GM19395 (cell line): Measurements from ENCODE around the gene RAB31.

ENCODE experiments used
- ATAC-seq: cut with Tn5 transposase; IDR thresholded peaks from one replicate; pipeline ENCODE4 v1.9.1; 2021; ENCODE audit warnings: mild to moderate bottlenecking, moderate library complexity; ENCODE audit not compliant: unreplicated experiment

The RAB31 gene

DNA sequence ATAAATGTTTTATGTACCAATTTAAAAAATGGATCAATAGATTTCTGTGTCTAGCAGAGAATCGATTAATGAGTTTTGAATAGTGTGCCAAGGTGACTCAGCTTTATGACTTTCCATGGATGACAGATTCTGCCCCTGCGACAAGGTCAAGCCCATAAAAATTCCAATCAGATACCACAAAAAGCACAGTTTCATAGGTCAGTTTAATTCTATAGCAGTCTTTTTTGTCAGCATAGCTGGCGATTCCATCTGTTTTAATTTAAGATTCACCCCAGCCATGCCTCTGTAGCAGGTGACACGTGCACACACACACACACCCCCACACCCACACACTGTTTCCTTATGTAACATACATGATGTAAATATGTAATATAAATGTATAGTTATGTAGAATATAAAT, 28.9 kb downstream of the RAB31 start:
- ATAC-seq = no peak

DNA sequence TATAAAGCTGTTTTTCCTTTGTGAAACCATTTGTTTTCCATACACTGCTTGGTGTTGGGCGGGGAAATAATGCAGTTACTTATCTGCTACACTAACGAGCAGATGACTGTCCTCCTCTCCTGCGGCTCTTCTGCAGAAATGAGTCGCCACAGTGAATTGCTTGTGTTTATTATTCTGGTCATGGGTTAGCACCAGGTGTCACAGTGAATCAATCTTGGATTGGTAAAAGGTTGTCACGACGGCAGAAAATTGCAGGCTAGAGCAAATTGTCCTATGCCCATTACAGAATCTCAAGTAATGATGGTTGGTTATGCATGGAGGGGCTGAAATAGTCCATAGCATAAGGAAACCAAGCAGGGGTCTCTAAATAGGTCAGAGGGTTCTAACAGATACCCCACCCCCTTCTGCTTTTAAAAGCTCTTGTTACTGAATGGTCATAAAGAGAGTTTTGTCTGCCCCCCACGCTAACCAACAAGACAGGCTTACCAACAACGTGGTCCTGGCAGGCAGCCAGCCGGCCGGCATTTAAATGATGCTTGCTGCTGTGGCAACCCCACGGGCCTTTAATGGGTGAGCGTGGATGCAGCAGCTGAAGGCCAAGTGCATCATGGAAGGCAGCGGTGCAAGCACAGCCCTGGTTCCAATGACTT, 29.5 kb downstream of the RAB31 start:
- no peak for ATAC-seq

DNA sequence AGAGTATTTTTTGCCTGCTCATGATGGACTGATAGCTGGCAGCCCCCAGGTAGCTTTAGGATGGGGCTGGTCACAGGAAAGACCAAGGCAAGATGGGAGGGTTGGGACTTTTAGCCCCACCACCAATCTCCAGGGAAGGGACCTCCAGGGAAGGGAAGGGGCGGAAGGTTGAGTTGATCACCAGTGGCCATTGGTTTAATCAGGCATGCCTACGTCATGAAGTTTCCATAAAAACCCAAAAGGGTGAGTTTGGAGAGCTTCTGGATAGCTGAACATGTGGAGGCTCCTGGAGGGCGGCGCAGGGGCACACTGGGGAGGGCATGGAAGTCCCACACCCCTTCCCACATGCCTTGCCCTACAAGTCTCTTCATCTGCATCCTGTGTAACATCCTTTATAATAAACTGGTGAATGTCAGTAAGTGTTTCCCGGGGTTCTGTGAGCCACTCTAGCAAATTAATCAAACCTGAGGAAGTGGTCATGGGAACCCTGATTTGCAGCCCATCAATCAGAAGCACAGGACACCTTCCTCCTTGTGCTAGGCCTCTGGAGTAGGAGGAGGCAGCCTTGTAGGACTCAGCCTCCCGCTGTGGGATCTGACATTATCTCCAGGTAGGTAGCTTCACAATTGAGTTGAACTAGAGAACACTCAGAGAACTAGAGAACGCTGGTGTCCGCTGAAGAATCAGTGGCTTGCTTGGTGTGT, 30.3 kb downstream of the RAB31 start:
- no peak for ATAC-seq

DNA sequence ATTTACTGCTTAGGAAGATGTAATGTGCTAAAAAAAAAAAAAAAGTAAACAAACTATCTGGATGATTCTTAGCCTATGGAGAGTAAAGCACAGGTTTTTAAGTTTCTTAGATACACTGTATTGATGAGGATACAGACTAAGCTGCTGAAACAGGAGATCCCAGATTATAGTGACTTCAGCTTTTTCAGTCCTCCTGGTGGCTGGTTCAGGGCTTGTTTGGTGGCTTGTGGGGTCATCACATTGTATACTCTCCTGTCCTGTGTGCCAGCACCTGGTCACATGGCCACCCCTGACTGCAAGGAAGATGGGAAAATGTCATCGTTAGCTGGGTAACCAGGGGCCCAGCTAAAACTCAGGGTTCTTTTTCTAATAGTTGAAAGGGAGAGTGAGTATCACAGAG, 31.4 kb downstream of the RAB31 start:
- ATAC-seq = no peak

DNA sequence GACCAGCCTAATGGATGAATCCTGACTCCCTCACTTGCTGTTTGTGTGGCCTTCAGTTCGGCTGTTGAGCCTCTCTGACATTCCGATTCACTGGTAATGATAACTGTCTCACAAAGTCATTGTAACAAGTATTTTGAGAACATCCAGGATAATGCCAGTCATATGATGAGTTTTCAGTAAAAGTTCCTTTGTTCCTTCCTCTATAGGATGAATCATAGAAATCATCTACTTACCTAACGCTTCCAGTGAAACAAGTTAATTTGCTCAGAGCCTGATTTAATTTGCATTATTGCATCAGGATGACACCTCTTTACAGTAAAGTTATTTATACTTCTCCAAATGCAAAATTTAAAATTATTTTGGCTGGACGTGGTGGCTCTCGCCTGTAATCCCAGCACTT, 32.0 kb downstream of the RAB31 start:
- no peak for ATAC-seq

DNA sequence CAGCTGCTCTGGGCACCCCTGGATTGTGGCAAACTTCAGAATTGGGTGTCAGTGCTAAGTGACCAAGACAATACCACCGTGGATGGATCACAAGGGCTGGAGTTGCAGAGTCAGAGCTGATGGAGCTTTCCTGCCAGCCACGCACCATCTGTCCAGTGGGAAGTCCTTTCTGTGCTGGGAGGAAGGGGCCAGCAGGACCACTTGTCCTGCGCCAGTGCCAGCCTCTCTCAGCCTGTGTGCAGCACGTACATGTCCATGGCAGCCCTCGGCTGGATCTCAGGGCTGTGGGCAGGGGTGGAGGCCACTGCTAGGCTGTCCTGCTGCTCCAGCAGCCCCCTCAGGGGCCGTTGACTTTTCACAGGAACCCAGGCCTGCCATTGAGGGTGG, 33.3 kb downstream of the RAB31 start:
- ATAC-seq = no peak

DNA sequence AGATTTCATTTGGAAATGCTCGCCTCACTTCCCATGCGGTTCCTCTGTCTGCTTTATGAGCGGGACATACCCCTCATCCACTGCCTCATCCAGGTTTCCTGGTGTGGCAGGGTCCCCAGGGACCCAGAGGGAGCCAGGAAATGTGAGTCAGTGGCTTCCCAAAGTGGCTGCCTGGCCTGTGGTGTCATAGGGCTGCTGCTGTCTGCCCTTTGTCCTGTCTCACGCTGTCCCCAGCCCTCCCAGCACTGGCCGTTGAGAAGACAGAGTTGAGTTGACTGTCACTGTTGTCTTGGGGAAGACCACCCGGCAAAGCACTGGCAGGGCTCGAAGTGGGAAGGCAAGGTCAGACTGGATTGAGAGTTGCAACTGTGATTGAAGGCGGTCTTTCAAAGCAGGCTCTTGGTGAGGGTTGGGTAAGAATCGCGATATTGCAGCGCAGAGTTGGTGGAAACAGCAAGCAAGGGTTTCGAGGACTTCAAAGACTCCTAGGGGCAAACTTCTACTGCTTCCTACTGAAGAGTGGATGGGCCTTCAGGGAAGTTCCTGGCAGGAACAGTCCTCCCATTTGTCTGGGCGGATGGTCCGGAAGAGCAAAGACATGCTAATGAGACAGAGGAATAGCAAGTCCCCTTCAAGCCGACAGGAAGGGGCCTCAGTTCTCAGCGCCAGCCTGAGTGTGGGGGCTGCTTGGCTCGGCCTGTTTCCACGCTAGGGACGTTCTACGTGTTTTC, 33.9 kb downstream of the RAB31 start:
- ATAC-seq = no peak

DNA sequence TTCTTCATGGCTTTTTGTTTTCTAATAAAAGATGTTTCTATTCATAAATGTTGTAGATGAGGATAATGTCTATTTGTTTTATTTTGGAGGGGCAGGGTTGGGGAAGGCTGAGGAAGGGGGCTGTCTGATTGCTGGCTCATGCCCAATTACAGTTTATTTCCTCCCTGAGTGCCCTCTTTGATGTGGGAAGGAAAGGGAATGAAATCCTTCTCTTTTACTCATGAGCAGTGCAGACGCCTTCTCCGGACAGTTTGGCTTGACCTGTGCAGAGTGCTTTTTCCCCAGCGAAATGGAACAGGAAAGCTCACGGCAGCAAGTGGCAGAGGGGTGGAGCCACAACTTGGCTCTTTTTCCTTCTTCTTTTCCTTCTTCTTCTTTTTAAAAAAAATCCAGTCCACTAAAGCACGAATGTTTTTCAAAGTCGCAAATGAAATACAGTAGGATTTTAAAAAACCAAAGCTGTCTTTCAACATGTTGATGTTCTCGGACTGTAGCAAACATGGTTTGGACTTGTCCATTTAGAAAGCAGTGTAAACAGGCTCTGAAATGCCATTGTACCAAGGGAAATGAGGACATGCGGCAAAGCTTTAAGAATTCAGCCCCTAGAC, 34.5 kb downstream of the RAB31 start:
- no peak for ATAC-seq

DNA sequence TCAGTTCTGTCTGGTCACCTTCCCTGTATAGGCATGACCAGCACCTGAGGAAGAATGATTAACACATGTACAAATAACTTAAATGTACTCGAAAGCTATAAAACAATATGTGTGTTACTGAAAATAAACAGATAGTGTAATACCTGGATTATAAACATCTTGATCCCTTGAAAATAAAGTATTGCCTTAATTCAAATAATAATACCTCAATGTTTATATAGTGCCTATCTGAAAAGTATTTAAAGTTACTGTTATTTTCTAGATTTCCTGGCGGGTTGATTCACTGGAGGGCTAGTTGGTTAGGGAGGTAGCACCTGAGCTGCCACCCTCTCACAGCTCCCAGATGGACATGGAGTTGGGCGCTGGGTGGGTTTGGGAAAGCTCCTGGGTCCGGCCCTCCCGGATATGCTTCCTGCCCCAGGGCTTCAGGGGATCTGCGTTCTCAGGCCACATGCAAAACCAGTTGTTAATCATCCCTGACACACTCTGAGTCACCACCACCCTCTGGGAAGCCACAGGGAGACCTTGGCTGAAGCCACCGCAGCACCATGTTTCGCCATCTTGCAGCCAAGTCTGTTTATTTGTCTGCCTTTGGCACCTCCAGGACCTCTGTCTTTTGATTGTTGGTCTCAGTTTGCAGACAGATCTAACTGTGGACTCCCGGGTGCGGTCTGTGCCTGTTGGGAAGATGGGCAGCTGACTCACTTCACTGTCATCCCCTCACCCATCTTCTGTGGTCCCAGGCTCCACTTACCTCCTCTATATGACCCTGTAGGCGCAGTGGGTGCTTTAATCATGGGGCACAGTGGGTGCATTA, 35.3 kb downstream of the RAB31 start:
- ATAC-seq = no peak

DNA sequence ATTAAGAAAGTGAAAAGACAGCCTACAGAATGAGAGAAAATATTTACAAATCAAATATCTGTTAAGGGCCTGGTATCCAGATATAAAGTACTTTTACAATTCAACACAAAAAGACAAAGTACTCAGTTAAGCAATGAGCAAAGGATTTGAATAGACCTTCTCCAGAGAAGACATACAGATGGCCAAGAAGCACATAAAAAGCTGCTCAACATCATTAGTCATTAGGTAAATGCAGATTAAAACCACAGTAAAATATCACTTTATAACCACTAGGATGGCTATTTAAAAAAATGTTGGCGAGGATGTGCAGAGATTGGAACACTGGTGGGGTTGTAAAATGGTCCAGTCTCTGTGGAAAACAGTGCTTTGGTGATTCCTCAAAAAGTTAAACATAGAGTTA, 38.9 kb downstream of the RAB31 start:
- no peak for ATAC-seq

DNA sequence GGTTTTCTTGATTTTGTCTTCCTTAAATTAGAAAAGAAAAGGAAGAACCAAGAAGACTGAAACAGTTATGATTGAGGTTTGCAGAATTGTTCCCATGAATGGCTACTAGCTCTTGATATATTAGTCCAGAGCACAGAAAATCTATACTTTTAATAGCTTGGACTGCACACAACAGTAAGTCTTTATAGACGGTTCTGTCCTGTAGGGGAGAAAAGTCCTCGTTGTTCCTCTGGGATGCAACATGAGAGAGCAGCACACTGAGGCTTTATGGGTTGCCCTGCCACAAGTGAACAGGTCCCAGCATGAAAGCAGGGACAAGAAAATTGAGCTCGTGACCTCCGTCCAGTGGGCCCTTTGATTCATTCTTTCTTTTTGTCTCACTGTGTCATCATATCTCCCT, 41.5 kb downstream of the RAB31 start:
- ATAC-seq = no peak

DNA sequence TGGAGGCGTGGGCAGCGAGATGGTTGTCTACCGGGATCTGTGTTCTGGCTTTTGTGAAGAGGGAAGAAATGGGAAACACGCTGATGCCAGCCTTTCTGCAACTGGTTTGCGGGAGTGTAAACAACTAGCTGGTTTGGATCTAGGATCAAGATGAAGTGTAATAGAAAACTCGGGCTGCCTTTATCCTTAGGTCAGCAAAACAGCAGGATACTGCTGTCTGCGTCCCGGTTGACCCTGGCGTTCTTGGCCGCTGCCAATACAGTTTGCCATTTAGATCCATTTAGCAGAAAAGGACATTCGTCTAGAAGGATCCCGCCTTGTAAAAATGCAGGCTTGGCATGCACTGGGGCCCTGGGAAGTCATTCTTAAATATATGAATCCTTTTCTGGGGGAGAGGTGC, 42.0 kb downstream of the RAB31 start:
- no peak for ATAC-seq

DNA sequence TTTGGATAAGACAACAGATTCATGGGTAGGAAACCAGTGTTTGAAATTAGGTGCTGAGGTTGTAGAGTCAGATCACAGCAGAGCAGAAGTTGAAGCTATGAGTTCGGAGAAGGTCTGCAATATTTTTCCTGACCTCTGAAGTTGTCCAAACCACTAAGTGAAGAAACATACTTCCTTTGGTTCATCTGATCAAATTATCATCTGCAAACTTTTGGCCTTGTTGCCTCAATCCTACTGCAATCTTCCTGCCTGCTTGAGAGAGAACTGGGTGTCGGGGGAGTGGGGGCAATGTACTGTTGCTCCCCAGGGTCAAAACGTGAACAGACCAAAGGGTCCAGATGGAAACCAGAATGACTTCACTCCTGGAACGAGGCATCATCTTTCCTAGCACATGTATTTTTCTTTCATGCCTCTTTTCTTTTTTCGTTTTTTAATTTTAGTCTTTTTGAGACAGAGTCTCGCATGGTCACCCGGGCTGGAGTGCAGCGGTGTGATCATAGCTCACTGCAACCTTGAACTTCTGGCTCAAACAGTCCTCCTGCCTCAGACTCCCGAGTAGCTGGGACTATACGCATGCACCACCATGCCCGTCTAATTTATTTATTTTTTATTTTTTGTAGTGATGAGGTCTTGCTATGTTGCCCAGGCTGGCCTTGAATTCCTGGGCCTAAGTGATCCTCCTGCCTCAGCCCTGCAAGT, 42.7 kb downstream of the RAB31 start:
- no peak for ATAC-seq

DNA sequence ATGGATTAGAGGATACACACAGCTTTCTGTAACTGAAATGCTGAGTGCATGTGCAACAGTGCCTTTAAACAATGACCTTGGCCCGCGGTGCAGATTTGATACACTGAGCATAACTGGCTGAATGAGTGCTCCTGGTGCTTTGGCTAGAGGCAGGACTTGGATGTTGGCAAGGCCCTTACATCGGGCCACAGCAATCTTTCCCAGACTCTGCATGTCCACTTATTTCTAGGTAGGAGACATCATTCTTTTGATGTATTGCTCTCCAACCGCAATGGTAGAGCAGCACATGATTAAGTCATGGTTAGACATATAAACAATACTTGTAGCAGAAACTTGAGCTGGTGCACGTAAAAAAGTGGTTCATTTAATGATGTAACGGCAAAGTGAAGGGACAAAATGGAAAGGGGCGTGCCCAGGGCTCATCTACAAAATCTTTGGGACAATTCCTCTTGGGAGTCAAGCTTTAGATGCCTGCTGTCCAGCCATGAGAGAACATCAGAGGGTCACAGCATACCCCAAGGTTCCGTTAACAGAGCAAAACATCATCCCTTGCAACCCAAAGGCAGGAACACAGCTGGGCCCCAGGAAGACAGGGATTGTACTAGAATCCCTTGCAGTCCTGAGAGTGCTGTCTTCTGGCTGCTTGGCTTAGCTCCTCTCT, 43.4 kb downstream of the RAB31 start:
- no peak for ATAC-seq

DNA sequence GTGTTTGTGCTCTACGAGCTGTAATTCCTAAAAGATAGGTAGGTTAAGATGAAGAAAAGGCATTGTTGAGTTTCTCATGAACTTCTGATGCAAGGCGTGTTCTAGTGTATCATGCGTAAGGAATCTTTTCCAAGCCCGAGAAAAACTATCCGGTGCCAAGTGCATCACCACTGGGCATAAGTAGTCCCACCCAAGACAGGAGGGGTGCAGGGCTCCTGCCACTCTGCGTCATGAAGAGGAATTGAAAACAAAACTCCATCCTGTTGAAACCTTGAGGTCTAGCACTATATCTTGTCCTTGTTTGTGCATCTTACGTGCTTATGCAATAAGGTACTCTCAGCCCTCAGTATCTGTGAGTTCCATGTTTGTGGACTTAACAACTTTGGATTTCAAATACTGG, 45.7 kb downstream of the RAB31 start:
- ATAC-seq = no peak

DNA sequence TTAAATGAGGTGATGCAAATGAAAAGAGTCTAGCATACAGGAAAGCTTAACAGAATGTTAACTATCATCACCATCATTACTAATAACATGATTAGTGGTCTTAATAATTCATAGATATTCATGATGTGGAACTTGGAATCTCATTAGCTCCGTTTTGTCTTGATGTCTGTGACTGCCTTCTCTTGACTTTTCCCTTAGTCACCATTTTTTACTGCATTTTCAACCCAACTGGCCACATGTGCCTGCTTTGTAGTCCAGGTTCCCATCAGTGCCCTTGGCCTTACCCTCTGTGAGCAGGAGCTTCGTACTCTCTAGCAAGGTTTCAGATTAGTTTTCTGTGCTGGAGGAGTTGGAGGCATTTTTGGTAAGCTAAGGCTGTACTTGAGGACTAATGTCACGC, 47.0 kb downstream of the RAB31 start:
- ATAC-seq = no peak

DNA sequence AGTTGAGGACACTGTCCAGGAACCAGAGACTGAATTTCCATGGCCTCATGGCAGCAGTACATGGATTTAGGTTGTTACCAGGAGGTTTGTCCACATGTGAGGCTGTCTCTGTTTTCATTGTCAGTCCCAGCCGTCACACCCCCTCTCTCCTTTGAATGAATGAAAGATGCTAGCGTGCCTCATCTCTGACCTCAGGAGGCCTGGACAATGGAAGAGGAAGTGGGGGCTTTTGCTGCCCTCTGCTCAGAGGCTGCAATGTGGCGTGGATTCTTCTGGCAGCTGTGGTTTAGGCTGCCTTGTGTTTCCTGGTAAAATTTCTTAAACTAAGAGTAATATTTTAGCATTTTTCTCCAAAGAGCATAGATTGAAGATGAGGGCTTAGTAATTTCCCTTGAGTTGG, 47.5 kb downstream of the RAB31 start:
- ATAC-seq = no peak

DNA sequence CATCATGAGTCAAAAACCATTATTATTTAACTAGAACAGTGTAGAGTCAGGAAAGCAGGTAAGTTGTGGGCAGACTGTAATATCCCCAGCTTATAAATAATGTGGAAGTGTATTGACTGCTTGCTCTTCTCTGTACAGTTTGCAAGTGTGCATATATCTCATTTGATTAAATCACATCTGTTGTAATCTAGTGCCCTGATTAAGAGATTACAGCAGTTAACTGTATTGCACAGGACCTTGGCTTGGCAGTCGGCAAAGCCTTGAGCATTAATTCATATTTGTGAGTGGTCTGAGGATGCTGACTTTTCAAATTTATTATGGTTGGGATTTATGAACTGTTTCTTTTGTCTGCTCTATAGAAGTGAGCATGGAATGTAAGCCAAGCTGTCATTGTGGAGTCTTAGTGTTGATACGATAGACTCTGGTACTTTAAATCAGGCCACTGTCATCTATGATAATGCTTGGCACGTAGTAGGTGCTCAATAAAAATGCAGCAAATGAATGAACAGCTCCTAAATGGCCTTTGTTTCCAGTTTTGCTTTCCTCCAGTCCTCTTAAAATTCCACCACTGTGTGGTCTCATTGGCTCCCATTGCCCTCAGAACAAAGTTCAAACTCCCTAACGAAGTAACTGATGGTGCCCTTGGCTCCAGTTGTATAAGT, 48.3 kb downstream of the RAB31 start:
- no peak for ATAC-seq

DNA sequence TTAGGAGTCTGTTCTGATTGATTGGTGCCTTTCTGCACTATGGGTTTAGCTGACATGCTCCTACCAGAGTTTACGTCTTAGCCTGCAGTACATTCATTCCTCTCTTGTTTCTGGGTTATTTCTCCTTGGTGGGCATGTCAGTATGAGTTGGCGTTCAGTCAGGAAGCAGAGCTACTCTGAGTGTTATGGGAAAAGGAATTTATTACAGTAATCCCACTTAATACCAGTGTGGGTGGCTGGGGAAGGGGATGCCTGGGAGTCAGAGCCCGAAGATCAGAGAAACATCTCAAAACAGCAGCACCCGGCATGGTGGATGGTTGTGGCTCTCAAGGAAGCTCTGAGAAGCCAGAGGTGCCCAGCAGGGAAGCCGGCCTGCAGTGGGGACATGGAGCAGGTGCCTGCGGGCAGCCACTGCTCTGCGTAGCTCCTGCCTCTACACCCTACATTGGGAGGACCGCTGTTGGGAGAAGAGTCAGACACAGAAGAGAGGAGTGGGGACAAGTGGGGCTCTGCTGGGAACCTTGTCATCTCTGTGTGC, 48.9 kb downstream of the RAB31 start:
- no peak for ATAC-seq
